DND-41 (cell line): Measurements from ENCODE around the gene CELSR1.

Source experiments
- CTCF ChIP-seq: IDR thresholded peaks from 2 replicates; pipeline ENCODE4 v1.5.1; 2012; ENCODE audit warnings: borderline replicate concordance, low read length, moderate library complexity, mild to moderate bottlenecking; ENCODE audit not compliant: poor library complexity, severe bottlenecking; ENCODE audit errors: extremely low read depth
- EZH2 ChIP-seq: IDR thresholded peaks from 3 replicates; pipeline ENCODE4 v1.6.1; 2012; ENCODE audit warnings: borderline replicate concordance, low read depth, mild to moderate bottlenecking, moderate library complexity, low read length, inconsistent platforms; ENCODE audit not compliant: severe bottlenecking

DNA sequence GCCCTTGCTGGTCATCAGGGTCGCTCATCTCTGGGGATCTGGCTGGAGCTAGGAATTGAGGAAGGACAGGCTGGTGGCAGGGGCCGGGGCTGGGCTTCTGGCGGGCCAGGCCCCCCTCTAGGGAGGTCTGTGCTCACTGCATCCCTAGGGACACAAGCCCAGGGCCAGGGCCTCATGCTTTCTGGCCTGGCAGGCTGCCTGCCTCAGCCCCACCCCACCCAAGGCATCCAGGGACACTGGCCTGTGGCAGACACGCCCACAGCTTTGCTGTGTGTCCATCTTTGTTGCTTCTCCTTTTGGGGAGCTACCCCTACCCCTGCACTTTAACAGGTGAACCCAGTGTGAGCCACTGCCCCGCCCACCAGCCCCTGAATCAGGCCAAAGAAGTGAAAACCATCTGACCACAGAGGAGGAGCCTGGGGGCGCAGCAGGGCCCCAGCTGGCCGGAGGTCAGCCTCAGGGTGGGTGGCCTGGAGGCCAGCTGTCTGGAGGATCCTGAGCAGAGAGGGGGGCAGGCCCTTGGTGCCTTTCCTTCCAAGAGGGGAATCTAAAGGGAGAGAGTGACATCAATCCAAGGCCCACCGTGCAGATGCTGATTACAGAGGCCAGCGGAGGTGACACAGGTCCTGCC is 26.8 kb upstream of the CELSR1 start:
- TF ChIP-seq CTCF: no peak
- TF ChIP-seq EZH2: no peak
